Superior temporal gyrus (tissue), 1 donor: ENCODE data around the gene ZFP82.

Source experiments
- DNase-seq: peaks from one replicate; pipeline ENCODE4 v3.0.0-alpha.2; 2016; ENCODE audit errors: extremely low spot score

Gene ZFP82

GRCh38 chr19:36418287-36419001 is at the start of gene ZFP82:
Gene ZFP82, minus strand, starts transcription at chr19:36418644. Its CDS starts 8,855 bp downstream, at chr19:36409789.
- peak; percentile 83 for DNase-seq

GRCh38 chr19:36460046-36460445 is 41.6 kb upstream of the ZFP82 start:
- no peak for DNase-seq

GRCh38 chr19:36456831-36457230 is 38.4 kb upstream of the ZFP82 start:
- no peak for DNase-seq

- DNase-seq: no peak
Measured at GRCh38 chr19:36449059-36449670, 30.7 kb upstream of the ZFP82 start.

GRCh38 chr19:36441339-36441738 is 22.9 kb upstream of the ZFP82 start:
- no peak for DNase-seq

- no peak for DNase-seq
Measured at GRCh38 chr19:36436531-36436930, 18.1 kb upstream of the ZFP82 start.

- no peak for DNase-seq
Measured at GRCh38 chr19:36423925-36424324, 5.5 kb upstream of the ZFP82 start.

GRCh38 chr19:36421749-36422481 is 3.5 kb upstream of the ZFP82 start:
- no peak for DNase-seq

- peak; percentile 32 for DNase-seq
Measured at GRCh38 chr19:36420961-36421748, 2.7 kb upstream of the ZFP82 start.

GRCh38 chr19:36417752-36418286 is 625 bp downstream of the ZFP82 start:
- DNase-seq: peak; percentile 40

GRCh38 chr19:36409841-36410240 is 8.6 kb downstream of the ZFP82 start:
- DNase-seq: no peak

- DNase-seq: no peak
Measured at GRCh38 chr19:36408101-36408500, 10.3 kb downstream of the ZFP82 start.

GRCh38 chr19:36404498-36404897 is 13.9 kb downstream of the ZFP82 start:
- DNase-seq: no peak

- no peak for DNase-seq
Measured at GRCh38 chr19:36401475-36401874, 17.0 kb downstream of the ZFP82 start.

- no peak for DNase-seq
Measured at GRCh38 chr19:36398571-36398970, 19.9 kb downstream of the ZFP82 start.

- DNase-seq: no peak
Measured at GRCh38 chr19:36392916-36393673, 25.3 kb downstream of the ZFP82 start.

- no peak for DNase-seq
Measured at GRCh38 chr19:36379510-36379819, 39.0 kb downstream of the ZFP82 start.

GRCh38 chr19:36378625-36379509 is 39.6 kb downstream of the ZFP82 start, which contains the start of gene ZFP14:
Gene ZFP14, minus strand, starts transcription at chr19:36379201. Its CDS starts 11,309 bp downstream, at chr19:36367892.
- DNase-seq: peak; percentile 98

- DNase-seq: no peak
Measured at GRCh38 chr19:36377541-36378178, 40.8 kb downstream of the ZFP82 start.
